SK-N-SH (cell line): ENCODE data around the gene CAPS. TPM values are rescaled to one million over a fixed set of nuclear protein-coding genes. Genes with fewer than 3 reads are reported as not detected.

ENCODE experiments used
- CTCF ChIA-PET: fragments of 300-600, 350-600 bp; formaldehyde crosslinking; extraction: SDS; loops from one replicate; lab custom pipeline; 2021; lab: Yijun Ruan, JAX
- POLR2A ChIA-PET: fragments of 350-600 bp; sonication (Branson Sonifier 250); formaldehyde crosslinking; extraction: SDS; loops from one replicate; lab custom pipeline; 2020; ENCODE audit warnings: antibody characterized with exemption, inconsistent platforms; lab: Yijun Ruan, JAX
- DNase-seq: peaks from one replicate; pipeline ENCODE4 v3.0.0; 2012
- H2AFZ ChIP-seq: fragments of 200-600 bp; sonication (generic); 2 replicates; pipeline ENCODE4 v1.8.1; 2016; ENCODE audit warnings: antibody characterized with exemption, mild to moderate bottlenecking, low read depth
- H3F3A ChIP-seq: fragments of 200-600 bp; sonication (generic); replicated peaks from 2 replicates; pipeline ENCODE3; 2016; ENCODE audit warnings: antibody characterized with exemption, mild to moderate bottlenecking; ENCODE audit not compliant: insufficient read depth
- H3K27ac ChIP-seq, 2 experiments: fragments of 200-500 bp in 1 of 2; fragments of 200-600 bp in 1 of 2; sonication (Bioruptor generic) in 1 of 2; sonication (generic), shearing (Covaris generic) in 1 of 2; 2 replicates each; pipeline versions ENCODE4 v1.5.1 to v1.6.1; 2014 to 2016; ENCODE audit warnings: low read depth in 2 of 2, inconsistent platforms in 1 of 2, low read length in 1 of 2, mild to moderate bottlenecking in 1 of 2, mixed read lengths in 1 of 2
- H3K27me3 ChIP-seq: fragments of 200-600 bp; sonication (generic), shearing (Covaris generic); 2 replicates; pipeline ENCODE4 v1.6.1; 2016; ENCODE audit warnings: mixed run types; ENCODE audit not compliant: insufficient read depth
- H3K36me3 ChIP-seq, 2 experiments: fragments of 200-500 bp in 1 of 2; fragments of 200-600 bp in 1 of 2; sonication (Bioruptor generic) in 1 of 2; sonication (generic) in 1 of 2; replicated peaks in 1 of 2; 2 replicates each; pipeline versions ENCODE3 to v1.5.1; 2014 to 2016; ENCODE audit warnings: low read length in 1 of 2, mild to moderate bottlenecking in 1 of 2; ENCODE audit not compliant: insufficient read depth in 2 of 2, control insufficient read depth in 1 of 2
- H3K4me1 ChIP-seq, 2 experiments: fragments of 200-500 bp in 1 of 2; fragments of 200-600 bp in 1 of 2; sonication (Bioruptor generic) in 1 of 2; sonication (generic), shearing (Covaris generic) in 1 of 2; 2 replicates each; pipeline versions ENCODE4 v1.5.1 to v1.6.1; 2014 to 2016; ENCODE audit warnings: low read depth in 1 of 2, low read length in 1 of 2, mixed run types in 1 of 2; ENCODE audit not compliant: insufficient read depth in 2 of 2, control insufficient read depth in 1 of 2
- H3K4me2 ChIP-seq: fragments of 200-600 bp; sonication (generic), shearing (Covaris generic); 2 replicates; pipeline ENCODE4 v1.6.1; 2017; ENCODE audit warnings: mixed run types
- H3K4me3 ChIP-seq, 2 experiments: fragments of 200-500 bp in 1 of 2; fragments of 200-600 bp in 1 of 2; sonication (Bioruptor generic) in 1 of 2; sonication (generic), shearing (Covaris generic) in 1 of 2; 2 replicates each; pipeline versions ENCODE4 v1.5.1 to v1.8.1; 2014 to 2016; ENCODE audit warnings: low read depth in 2 of 2, inconsistent platforms in 1 of 2, low read length in 1 of 2, mild to moderate bottlenecking in 1 of 2, mixed read lengths in 1 of 2, moderate library complexity in 1 of 2
- H3K79me2 ChIP-seq: fragments of 200-600 bp; sonication (generic); 2 replicates; pipeline ENCODE4 v1.8.1; 2017; ENCODE audit warnings: mild to moderate bottlenecking; ENCODE audit not compliant: insufficient read depth
- H3K9ac ChIP-seq: fragments of 200-600 bp; sonication (generic); 2 replicates; pipeline ENCODE4 v1.6.1; 2017; ENCODE audit warnings: mixed run types
- H3K9me2 ChIP-seq: fragments of 200-600 bp; sonication (generic); 2 replicates; pipeline ENCODE4 v1.6.1; 2017; ENCODE audit warnings: mixed run types
- H3K9me3 ChIP-seq: fragments of 200-600 bp; sonication (generic); 2 replicates; pipeline ENCODE4 v1.6.1; 2017; ENCODE audit warnings: mixed run types, mild to moderate bottlenecking, moderate library complexity
- H4K20me1 ChIP-seq: fragments of 200-600 bp; sonication (generic); 2 replicates; pipeline ENCODE4 v1.6.1; 2017; ENCODE audit warnings: mild to moderate bottlenecking, mixed run types; ENCODE audit not compliant: insufficient read depth
- CHD2 ChIP-seq: fragments of 150-350 bp; IDR thresholded peaks from 2 replicates; pipeline ENCODE4 v1.6.1; 2018; ENCODE audit warnings: low read length; ENCODE audit not compliant: partially characterized antibody
- EZH2phosphoT487 ChIP-seq: fragments of 200-600 bp; sonication (generic); IDR thresholded peaks from 2 replicates; pipeline ENCODE4 v1.6.1; 2017; ENCODE audit warnings: low read depth, mixed run types, mild to moderate bottlenecking, antibody characterized with exemption, moderate library complexity, borderline replicate concordance
- FOXM1 ChIP-seq: IDR thresholded peaks from 2 replicates; pipeline ENCODE4 v1.4.0; 2012; ENCODE audit warnings: low read depth, mild to moderate bottlenecking
- GABPA ChIP-seq: IDR thresholded peaks from 2 replicates; pipeline ENCODE4 v1.4.0; 2012; ENCODE audit warnings: low read depth, mild to moderate bottlenecking
- GATA2 ChIP-seq: sonication (generic); formaldehyde crosslinking; IDR thresholded peaks from 2 replicates; pipeline ENCODE4 v1.5.0; 2020; ENCODE audit warnings: mild to moderate bottlenecking, missing genetic modification reagents
- NFIC ChIP-seq: IDR thresholded peaks from 2 replicates; pipeline ENCODE4 v1.4.0; 2012; ENCODE audit warnings: borderline replicate concordance
- PBX3 ChIP-seq: IDR thresholded peaks from 2 replicates; pipeline ENCODE4; 2012
- POLR2AphosphoS5 ChIP-seq: IDR thresholded peaks from 2 replicates; pipeline ENCODE4 v1.6.1; 2012; ENCODE audit warnings: low read depth, low read length
- RAD21 ChIP-seq: IDR thresholded peaks from 2 replicates; pipeline ENCODE4 v1.6.1; 2012; ENCODE audit warnings: mild to moderate bottlenecking, low read length
- RCOR1 ChIP-seq: fragments of 150-350 bp; IDR thresholded peaks from 2 replicates; pipeline ENCODE4 v1.6.1; 2017; ENCODE audit warnings: antibody characterized with exemption, low read length
- REST ChIP-seq: IDR thresholded peaks from 2 replicates; pipeline ENCODE4 v1.6.1; 2012; ENCODE audit warnings: mild to moderate bottlenecking, low read depth, low read length, moderate library complexity
- SMC3 ChIP-seq: IDR thresholded peaks from 2 replicates; pipeline ENCODE4 v1.6.1; 2012; ENCODE audit warnings: low read depth, low read length, improper control_type of control experiment
- TAF1 ChIP-seq: IDR thresholded peaks from 2 replicates; pipeline ENCODE4 v1.6.1; 2012; ENCODE audit warnings: low read depth, mild to moderate bottlenecking, low read length, moderate library complexity, borderline replicate concordance
- TCF12 ChIP-seq: IDR thresholded peaks from 2 replicates; pipeline ENCODE4 v1.4.0; 2012
- USF1 ChIP-seq: IDR thresholded peaks from 2 replicates; pipeline ENCODE4 v1.4.0; 2012; ENCODE audit warnings: low read depth, borderline replicate concordance
- YY1 ChIP-seq: IDR thresholded peaks from 2 replicates; pipeline ENCODE4 v1.4.0; 2012; ENCODE audit warnings: low read depth, mild to moderate bottlenecking
- ZBTB33 ChIP-seq: IDR thresholded peaks from 2 replicates; pipeline ENCODE4 v1.4.0; 2012; ENCODE audit warnings: low read depth, borderline replicate concordance
- WGBS: methylation state at CpG from one replicate; pipeline ENCODE4 v1.1.6; 2017; ENCODE audit warnings: low lambda C conversion rate; 5-methylcytosine and 5-hydroxymethylcytosine counted together
- polyA plus RNA-seq, 3 experiments: library from polyadenylated mRNA; depleted of rRNA; stranded (reverse); fragments of >200 nt; gene quantifications; 2 replicates each; pipeline ENCODE4 v1.2.3, GENCODE V29; 2012
- TF ChIP-seq, protein P1 (sequence below): fragments of 150-350 bp; IDR thresholded peaks from 2 replicates; pipeline ENCODE4 v1.6.1; 2017; ENCODE audit warnings: antibody characterized with exemption, low read length, low read depth, borderline replicate concordance

Gene CAPS
- polyA plus RNA-seq, 1 of the 3 experiments (the other 2 are of a cell fraction), result 13.4 TPM

DNA sequence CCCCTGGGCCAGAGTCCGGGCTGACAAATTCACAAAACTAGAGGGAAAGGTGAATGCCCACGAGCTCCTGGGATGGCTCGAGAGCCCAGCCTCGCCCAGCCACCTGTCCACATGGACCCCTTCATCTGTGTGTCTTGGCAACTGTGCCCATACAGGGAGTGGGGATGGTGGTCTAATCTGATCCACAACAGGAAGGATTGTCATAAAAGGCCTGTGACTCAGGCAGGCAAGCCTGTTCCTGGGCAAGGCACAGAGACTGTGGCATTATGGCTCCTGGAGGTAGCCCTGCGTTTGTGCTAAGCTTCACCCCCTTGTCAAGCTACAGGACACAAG is 20.0 kb downstream of the CAPS start:
- Histone ChIP-seq H3K4me1 (peaks cover 13 to 71% of the 10 kb centered on the region in 2 experiments), H3F3A (no peaks in the 10 kb centered on the region), H3K27me3 (no peaks in the 10 kb centered on the region), H3K4me2 (no peak overlapping the region), H3K36me3 (peaks cover 18 to 40% of the 10 kb centered on the region in 2 experiments), H3K9me2 (no peaks in the 10 kb centered on the region), H3K4me3 (no peak overlapping the region), H3K27ac (peak overlapping the region in 1 of 2 experiments; percentile 94; a peak in 2 of 4 replicates), H2AFZ (no peak overlapping the region), H3K79me2 (peaks cover 21% of the 10 kb centered on the region; the same call in 1 of the 2 replicates), H3K9me3 (no peaks in the 10 kb centered on the region), H4K20me1 (peaks cover 23% of the 10 kb centered on the region; the same call in 1 of the 2 replicates), H3K9ac (no peak overlapping the region)
- DNase-seq, result peak; percentile 57
- POLR2A ChIA-PET, result interaction anchor here (0.7 kb wide), 1 partner anchor 34 kb away, joined by 3 read pairs; no protein-coding TSS in a partner anchor
- CTCF ChIA-PET, result interaction anchor here (1.2 to 3.2 kb wide), 6 partner anchors 17 to 143 kb away, joined by 3 to 10 read pairs (median 5); partner anchors contain the start of gene DUS3L
- TF ChIP-seq POLR2AphosphoS5 (no peak), NFIC (no peak), RAD21 (no peak), GATA2 (CRISPR knock-in tag) (no peak), ZBTB33 (no peak), USF1 (no peak), REST (no peak), SMC3 (no peak), YY1 (no peak), GABPA (no peak), TAF1 (no peak), PBX3 (no peak), EZH2phosphoT487 (no peak), TCF12 (no peak), RCOR1 (no peak), CHD2 (no peak), FOXM1 (no peak)
- TF ChIP-seq, protein P1, sequence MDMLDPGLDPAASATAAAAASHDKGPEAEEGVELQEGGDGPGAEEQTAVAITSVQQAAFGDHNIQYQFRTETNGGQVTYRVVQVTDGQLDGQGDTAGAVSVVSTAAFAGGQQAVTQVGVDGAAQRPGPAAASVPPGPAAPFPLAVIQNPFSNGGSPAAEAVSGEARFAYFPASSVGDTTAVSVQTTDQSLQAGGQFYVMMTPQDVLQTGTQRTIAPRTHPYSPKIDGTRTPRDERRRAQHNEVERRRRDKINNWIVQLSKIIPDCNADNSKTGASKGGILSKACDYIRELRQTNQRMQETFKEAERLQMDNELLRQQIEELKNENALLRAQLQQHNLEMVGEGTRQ, result no peak
- 79% methylated on average over 5 of the region's 5 CpGs for WGBS
